ENCODE results near the gene VCX3A. TPM values are rescaled to one million over a fixed set of nuclear protein-coding genes. Genes with fewer than 3 reads are reported as not detected.
"Not testable (repeated sequence)": the region's sequence is repeated elsewhere in the genome, so short reads cannot be mapped to it uniquely, and the experiment has no call there.

The VCX3A gene
- total RNA-seq = 0.25 TPM in 1 of 2 replicates, not detected in the other

DNA sequence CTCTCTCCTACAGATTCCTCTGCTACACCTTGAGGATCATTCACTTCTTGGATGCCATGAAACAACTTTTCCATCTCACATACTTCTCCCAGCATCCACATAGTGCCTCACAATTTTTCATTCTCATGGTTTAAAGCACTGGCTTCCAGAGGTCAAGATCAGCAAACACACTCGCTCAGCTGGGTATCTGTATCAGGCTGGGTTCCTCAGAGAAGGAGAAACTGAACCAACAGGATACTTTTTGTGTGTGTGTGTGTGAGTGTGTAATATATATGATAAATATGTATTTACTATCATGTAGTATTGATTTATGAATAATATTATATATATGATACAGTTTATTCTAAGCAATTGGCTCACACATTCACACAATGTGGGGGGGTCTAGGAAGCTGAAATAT is at the start of gene VCX3A:
VCX3A (minus strand) TSS at position 101 of the 400 bp plus-strand sequence. CDS start 621 bp downstream, outside the sequence.
- not testable (repeated sequence) for H3K27me3 ChIP-seq (ENCODE audit: control insufficient read depth, insufficient read depth, low read length); H3K36me3 ChIP-seq (ENCODE audit: control insufficient read depth, insufficient read depth, low read length); DNase-seq (ENCODE audit: low read depth); H3K4me3 ChIP-seq (ENCODE audit: low read depth, low read length)

DNA sequence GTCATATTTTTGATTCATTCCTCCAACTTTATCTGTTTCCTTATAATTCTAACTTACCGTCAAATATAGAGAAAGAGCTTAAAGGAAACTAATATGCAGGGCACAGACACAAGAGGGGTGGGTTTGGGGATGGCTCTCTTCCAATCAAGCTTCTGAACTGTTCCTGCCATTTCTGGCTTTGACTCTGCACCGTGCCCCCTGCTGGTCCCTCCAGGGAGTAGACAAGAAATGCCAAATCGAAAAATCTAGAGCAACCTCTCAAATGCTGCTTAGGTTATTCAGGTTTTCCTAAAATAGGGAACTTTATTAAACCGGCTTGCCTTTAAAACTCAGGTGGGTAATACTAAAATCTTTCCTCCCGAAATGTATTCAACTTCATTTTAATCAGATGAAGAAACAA is 39.8 kb upstream of the VCX3A start:
- peak; percentile 31 for TF ChIP-seq CTCF (IDR thresholded peaks at IDR 0.05; ENCODE audit: insufficient read depth, low read length, poor library complexity, severe bottlenecking)
- no peak overlapping the region for H3K4me3 ChIP-seq (ENCODE audit: low read depth, low read length)
- no peaks in the 10 kb centered on the region for H3K36me3 ChIP-seq (ENCODE audit: control insufficient read depth, insufficient read depth, low read length)
- no peak for DNase-seq (ENCODE audit: low read depth)
- H3K27me3 ChIP-seq (ENCODE audit: control insufficient read depth, insufficient read depth, low read length) = no peaks in the 10 kb centered on the region

GRCh38 chrX:6568031-6568430 is 33.1 kb upstream of the VCX3A start:
- no peak for DNase-seq (ENCODE audit: low read depth)
- no peaks in the 10 kb centered on the region for H3K36me3 ChIP-seq (ENCODE audit: control insufficient read depth, insufficient read depth, low read length)
- H3K27me3 ChIP-seq (ENCODE audit: control insufficient read depth, insufficient read depth, low read length) = no peaks in the 10 kb centered on the region
- TF ChIP-seq CTCF (IDR thresholded peaks at IDR 0.05; ENCODE audit: insufficient read depth, low read length, poor library complexity, severe bottlenecking) = no peak
- H3K4me3 ChIP-seq (ENCODE audit: low read depth, low read length) = no peak overlapping the region

DNA sequence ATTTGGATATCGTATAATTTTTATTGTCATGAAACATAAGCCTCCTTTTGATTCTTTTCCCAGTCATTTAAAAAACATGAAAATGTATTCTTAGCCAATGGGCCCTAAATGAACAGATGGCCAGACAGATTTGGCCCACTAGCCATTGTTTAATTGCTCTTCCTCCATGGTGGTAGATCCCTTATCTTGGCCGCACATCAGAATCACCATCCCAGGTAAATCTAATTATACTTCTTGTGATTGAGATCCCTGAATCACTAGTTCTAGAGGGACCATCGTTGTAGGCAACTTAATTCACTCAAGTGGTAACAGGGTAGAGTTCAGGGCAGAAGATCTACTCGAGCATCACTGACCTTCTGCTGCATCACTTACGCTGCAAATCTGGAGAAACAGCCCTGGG is 24.1 kb upstream of the VCX3A start:
- Histone ChIP-seq H3K27me3 (ENCODE audit: control insufficient read depth, insufficient read depth, low read length) (no peaks in the 10 kb centered on the region), H3K36me3 (ENCODE audit: control insufficient read depth, insufficient read depth, low read length) (no peaks in the 10 kb centered on the region), H3K4me3 (ENCODE audit: low read depth, low read length) (no peak overlapping the region)
- no peak for TF ChIP-seq CTCF (IDR thresholded peaks at IDR 0.05; ENCODE audit: insufficient read depth, low read length, poor library complexity, severe bottlenecking)
- no peak for DNase-seq (ENCODE audit: low read depth)

GRCh38 chrX:6557690-6558089 is 22.8 kb upstream of the VCX3A start:
- Histone ChIP-seq H3K4me3 (ENCODE audit: low read depth, low read length) (no peak overlapping the region), H3K36me3 (ENCODE audit: control insufficient read depth, insufficient read depth, low read length) (no peaks in the 10 kb centered on the region), H3K27me3 (ENCODE audit: control insufficient read depth, insufficient read depth, low read length) (no peaks in the 10 kb centered on the region)
- TF ChIP-seq CTCF (IDR thresholded peaks at IDR 0.05; ENCODE audit: insufficient read depth, low read length, poor library complexity, severe bottlenecking) = no peak
- no peak for DNase-seq (ENCODE audit: low read depth)

DNA sequence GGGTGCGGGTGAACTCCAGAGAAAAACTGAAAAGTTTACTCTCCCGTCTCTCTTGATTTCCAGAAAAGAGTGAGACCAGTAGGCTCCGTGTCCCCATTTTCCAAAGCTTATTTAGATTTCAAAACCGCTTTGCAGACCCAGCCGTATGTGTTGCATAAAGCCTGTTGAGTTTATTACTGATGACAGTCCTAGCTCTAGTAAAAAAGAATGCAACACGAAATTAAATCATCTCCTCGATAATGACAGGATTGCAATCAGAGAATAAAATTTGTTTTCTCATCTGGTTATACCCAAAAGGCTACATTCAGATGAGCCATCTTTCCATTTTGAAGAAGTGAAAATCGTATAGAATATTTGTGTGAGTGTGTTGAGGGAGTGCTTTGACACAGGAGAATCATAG is 16.1 kb upstream of the VCX3A start:
- no peak for TF ChIP-seq CTCF (IDR thresholded peaks at IDR 0.05; ENCODE audit: insufficient read depth, low read length, poor library complexity, severe bottlenecking)
- H3K27me3 ChIP-seq (ENCODE audit: control insufficient read depth, insufficient read depth, low read length) = no peaks in the 10 kb centered on the region
- no peak for DNase-seq (ENCODE audit: low read depth)
- H3K4me3 ChIP-seq (ENCODE audit: low read depth, low read length) = no peak overlapping the region
- H3K36me3 ChIP-seq (ENCODE audit: control insufficient read depth, insufficient read depth, low read length) = no peaks in the 10 kb centered on the region
